ENCODE measurements around the gene PSTPIP1. TPM values are rescaled to one million over a fixed set of nuclear protein-coding genes. Genes with fewer than 3 reads are reported as not detected.

PSTPIP1 gene
- polyA plus RNA-seq, 2 of the 4 experiments (the other 2 are of a cell fraction) = not detected

- POLR2A ChIA-PET = no interaction called here
- H3K4me2 ChIP-seq = no peak overlapping the region
- WGBS (ENCODE audit: missing lambda C conversion rate) = 16% methylated on average over 7 of the region's 7 CpGs
- ATAC-seq (no peak), FAIRE-seq (no peak), DNase-seq (ENCODE audit: low read depth in 1 of 2, low spot score in 1 of 2) (no peak)
- H3K27ac ChIP-seq = no peak overlapping the region
- 0 out of 3 replicates have a peak, but pooled peaks cover 16% of the 10 kb centered on the region for H3K9me3 ChIP-seq
- H3K4me1 ChIP-seq = no peaks in the 10 kb centered on the region
- no peak for TF ChIP-seq CHD4 (IDR thresholded peaks at IDR 0.05; ENCODE audit: borderline replicate concordance)
- no peak for TF ChIP-seq BCL3 (IDR thresholded peaks at IDR 0.05)
- no peak for TF ChIP-seq POLR2AphosphoS2 (conservative IDR thresholded peaks at IDR 0.05; ENCODE audit: low read length)
- no peak for TF ChIP-seq JUN (IDR thresholded peaks at IDR 0.05)
- TF ChIP-seq KDM1A (IDR thresholded peaks at IDR 0.05; ENCODE audit: low read depth) = no peak
- TF ChIP-seq REST (IDR thresholded peaks at IDR 0.05) = no peak
- no peak for TF ChIP-seq MAFK (IDR thresholded peaks at IDR 0.05; ENCODE audit: partially characterized antibody)
- TF ChIP-seq BHLHE40 (IDR thresholded peaks at IDR 0.05; ENCODE audit: low read depth, low read length) = no peak
- TF ChIP-seq GATA3 (IDR thresholded peaks at IDR 0.05; ENCODE audit: borderline replicate concordance) = no peak
- no peak for TF ChIP-seq CBX8 (IDR thresholded peaks at IDR 0.05)
- no peak for TF ChIP-seq HDAC2 (IDR thresholded peaks at IDR 0.05)
- no peak for TF ChIP-seq HMGXB4 (CRISPR knock-in tag; IDR thresholded peaks at IDR 0.05; ENCODE audit: borderline replicate concordance)
- TF ChIP-seq EHMT2 (IDR thresholded peaks at IDR 0.05; ENCODE audit: low read depth) = no peak
- TF ChIP-seq ESRRA (IDR thresholded peaks at IDR 0.05; ENCODE audit: borderline replicate concordance, low read length) = no peak
- TF ChIP-seq EHF (CRISPR knock-in tag; IDR thresholded peaks at IDR 0.05) = no peak
- TF ChIP-seq ELK1 (IDR thresholded peaks at IDR 0.05; ENCODE audit: low read depth, low read length) = no peak
- no peak for TF ChIP-seq FOXS1 (CRISPR knock-in tag; IDR thresholded peaks at IDR 0.05)
- no peak for TF ChIP-seq E2F6 (IDR thresholded peaks at IDR 0.05; ENCODE audit: borderline replicate concordance, low read depth)
- CTCF ChIA-PET = interaction anchor here (1.2 to 2.2 kb wide), 5 partner anchors 8 to 139 kb away, joined by 3 to 7 read pairs (median 3); no protein-coding TSS in a partner anchor
- no peak overlapping the region for H3K4me3 ChIP-seq
These were observed 14.9 kb upstream of the PSTPIP1 start for GRCh38 chr15:76979996-76980520.

GRCh38 chr15:76982356-76982755 is 12.6 kb upstream of the PSTPIP1 start:
- Histone ChIP-seq H3K4me3 (no peak overlapping the region), H3K9me3 (0 out of 3 replicates have a peak, but pooled peaks cover 16% of the 10 kb centered on the region), H3K4me2 (no peak overlapping the region), H3K27ac (no peak overlapping the region), H3K4me1 (no peaks in the 10 kb centered on the region)
- 74% methylated on average over 9 of the region's 9 CpGs for WGBS (ENCODE audit: missing lambda C conversion rate)
- ChIA-PET CTCF (interaction anchor here (1.1 to 1.7 kb wide), 4 partner anchors 8 to 515 kb away, joined by 3 to 7 read pairs (median 4); partner anchors contain the start of gene PSTPIP1), POLR2A (no interaction called here)
- FAIRE-seq (no peak), DNase-seq (ENCODE audit: low read depth in 1 of 2, low spot score in 1 of 2) (no peak), ATAC-seq (no peak)
- no peak for TF ChIP-seq HOXB13 (CRISPR knock-in tag; IDR thresholded peaks at IDR 0.05; ENCODE audit: low read depth)
